ENCODE data around the gene HDAC4.

The HDAC4 gene

GRCh38 chr2:239275044-239275685, 125.7 kb downstream of the HDAC4 start:
- Histone ChIP-seq H3K36me3 (ENCODE audit: control insufficient read depth, insufficient read depth, low read length, severe bottlenecking) (no peaks in the 10 kb centered on the region), H3K4me3 (ENCODE audit: low read length) (peak overlapping the region; percentile 59), H3K9me3 (ENCODE audit: control insufficient read depth, low read length) (no peaks in the 10 kb centered on the region), H3K4me1 (ENCODE audit: control insufficient read depth, insufficient read depth, low read length) (peaks cover 71% of the 10 kb centered on the region), H3K9ac (ENCODE audit: low read length) (peak overlapping the region; percentile 78), H3K27me3 (replicated peaks; ENCODE audit: control insufficient read depth, insufficient read depth, low read length) (no peaks in the 10 kb centered on the region)
- peak; percentile 97 for DNase-seq (ENCODE audit: low read depth)

GRCh38 chr2:239274391-239275043, 126.3 kb downstream of the HDAC4 start:
- no peaks in the 10 kb centered on the region for H3K27me3 ChIP-seq (replicated peaks; ENCODE audit: control insufficient read depth, insufficient read depth, low read length)
- no peaks in the 10 kb centered on the region for H3K9me3 ChIP-seq (ENCODE audit: control insufficient read depth, low read length)
- peak overlapping the region; percentile 78 for H3K9ac ChIP-seq (ENCODE audit: low read length)
- DNase-seq (ENCODE audit: low read depth), result peak; percentile 69
- H3K4me3 ChIP-seq (ENCODE audit: low read length), result peak overlapping the region; percentile 59
- peaks cover 65% of the 10 kb centered on the region for H3K4me1 ChIP-seq (ENCODE audit: control insufficient read depth, insufficient read depth, low read length)
- H3K36me3 ChIP-seq (ENCODE audit: control insufficient read depth, insufficient read depth, low read length, severe bottlenecking), result no peaks in the 10 kb centered on the region

- H3K9ac ChIP-seq (ENCODE audit: low read length), result peak overlapping the region; percentile 78
- H3K9me3 ChIP-seq (ENCODE audit: control insufficient read depth, low read length), result no peaks in the 10 kb centered on the region
- no peaks in the 10 kb centered on the region for H3K36me3 ChIP-seq (ENCODE audit: control insufficient read depth, insufficient read depth, low read length, severe bottlenecking)
- H3K4me3 ChIP-seq (ENCODE audit: low read length), result peak overlapping the region; percentile 59
- peaks cover 55% of the 10 kb centered on the region for H3K4me1 ChIP-seq (ENCODE audit: control insufficient read depth, insufficient read depth, low read length)
- no peaks in the 10 kb centered on the region for H3K27me3 ChIP-seq (replicated peaks; ENCODE audit: control insufficient read depth, insufficient read depth, low read length)
- DNase-seq (ENCODE audit: low read depth), result no peak
These were observed 127.3 kb downstream of the HDAC4 start for GRCh38 chr2:239273280-239274234.

- Histone ChIP-seq H3K9ac (ENCODE audit: low read length) (no peak overlapping the region), H3K36me3 (ENCODE audit: control insufficient read depth, insufficient read depth, low read length, severe bottlenecking) (no peaks in the 10 kb centered on the region), H3K27me3 (replicated peaks; ENCODE audit: control insufficient read depth, insufficient read depth, low read length) (no peaks in the 10 kb centered on the region), H3K4me3 (ENCODE audit: low read length) (no peak overlapping the region), H3K9me3 (ENCODE audit: control insufficient read depth, low read length) (no peaks in the 10 kb centered on the region), H3K4me1 (ENCODE audit: control insufficient read depth, insufficient read depth, low read length) (peaks cover 56% of the 10 kb centered on the region)
- DNase-seq (ENCODE audit: low read depth), result no peak
These were observed 128.2 kb downstream of the HDAC4 start for GRCh38 chr2:239272626-239273025.

GRCh38 chr2:239271882-239272281, 128.9 kb downstream of the HDAC4 start:
- Histone ChIP-seq H3K4me1 (ENCODE audit: control insufficient read depth, insufficient read depth, low read length) (peaks cover 64% of the 10 kb centered on the region), H3K4me3 (ENCODE audit: low read length) (no peak overlapping the region), H3K9ac (ENCODE audit: low read length) (no peak overlapping the region), H3K9me3 (ENCODE audit: control insufficient read depth, low read length) (no peaks in the 10 kb centered on the region), H3K36me3 (ENCODE audit: control insufficient read depth, insufficient read depth, low read length, severe bottlenecking) (no peaks in the 10 kb centered on the region), H3K27me3 (replicated peaks; ENCODE audit: control insufficient read depth, insufficient read depth, low read length) (no peaks in the 10 kb centered on the region)
- DNase-seq (ENCODE audit: low read depth), result peak; percentile 67

- peaks cover 61% of the 10 kb centered on the region for H3K4me1 ChIP-seq (ENCODE audit: control insufficient read depth, insufficient read depth, low read length)
- H3K9ac ChIP-seq (ENCODE audit: low read length), result no peak overlapping the region
- H3K36me3 ChIP-seq (ENCODE audit: control insufficient read depth, insufficient read depth, low read length, severe bottlenecking), result no peaks in the 10 kb centered on the region
- no peaks in the 10 kb centered on the region for H3K9me3 ChIP-seq (ENCODE audit: control insufficient read depth, low read length)
- H3K27me3 ChIP-seq (replicated peaks; ENCODE audit: control insufficient read depth, insufficient read depth, low read length), result no peaks in the 10 kb centered on the region
- no peak overlapping the region for H3K4me3 ChIP-seq (ENCODE audit: low read length)
- DNase-seq (ENCODE audit: low read depth), result no peak
These were observed 129.3 kb downstream of the HDAC4 start for GRCh38 chr2:239271471-239271870.

- no peak for DNase-seq (ENCODE audit: low read depth)
- Histone ChIP-seq H3K9ac (ENCODE audit: low read length) (no peak overlapping the region), H3K4me1 (ENCODE audit: control insufficient read depth, insufficient read depth, low read length) (peaks cover 55% of the 10 kb centered on the region), H3K9me3 (ENCODE audit: control insufficient read depth, low read length) (no peaks in the 10 kb centered on the region), H3K36me3 (ENCODE audit: control insufficient read depth, insufficient read depth, low read length, severe bottlenecking) (no peaks in the 10 kb centered on the region), H3K27me3 (replicated peaks; ENCODE audit: control insufficient read depth, insufficient read depth, low read length) (no peaks in the 10 kb centered on the region), H3K4me3 (ENCODE audit: low read length) (no peak overlapping the region)
These were observed 130.9 kb downstream of the HDAC4 start for GRCh38 chr2:239269916-239270315.

GRCh38 chr2:239269173-239269885, 131.5 kb downstream of the HDAC4 start:
- H3K9me3 ChIP-seq (ENCODE audit: control insufficient read depth, low read length), result no peaks in the 10 kb centered on the region
- peaks cover 55% of the 10 kb centered on the region for H3K4me1 ChIP-seq (ENCODE audit: control insufficient read depth, insufficient read depth, low read length)
- no peak overlapping the region for H3K9ac ChIP-seq (ENCODE audit: low read length)
- no peaks in the 10 kb centered on the region for H3K27me3 ChIP-seq (replicated peaks; ENCODE audit: control insufficient read depth, insufficient read depth, low read length)
- no peak for DNase-seq (ENCODE audit: low read depth)
- H3K4me3 ChIP-seq (ENCODE audit: low read length), result no peak overlapping the region
- no peaks in the 10 kb centered on the region for H3K36me3 ChIP-seq (ENCODE audit: control insufficient read depth, insufficient read depth, low read length, severe bottlenecking)

GRCh38 chr2:239268549-239268948, 132.3 kb downstream of the HDAC4 start:
- Histone ChIP-seq H3K9ac (ENCODE audit: low read length) (no peak overlapping the region), H3K36me3 (ENCODE audit: control insufficient read depth, insufficient read depth, low read length, severe bottlenecking) (no peaks in the 10 kb centered on the region), H3K27me3 (replicated peaks; ENCODE audit: control insufficient read depth, insufficient read depth, low read length) (no peaks in the 10 kb centered on the region), H3K4me1 (ENCODE audit: control insufficient read depth, insufficient read depth, low read length) (peaks cover 55% of the 10 kb centered on the region), H3K9me3 (ENCODE audit: control insufficient read depth, low read length) (no peaks in the 10 kb centered on the region), H3K4me3 (ENCODE audit: low read length) (no peak overlapping the region)
- no peak for DNase-seq (ENCODE audit: low read depth)

- no peaks in the 10 kb centered on the region for H3K9me3 ChIP-seq (ENCODE audit: control insufficient read depth, low read length)
These were observed 132.7 kb downstream of the HDAC4 start for GRCh38 chr2:239268082-239268481.

More at GRCh38 chr2:239268082-239268481, 132.7 kb downstream of the HDAC4 start:
- no peak for DNase-seq (ENCODE audit: low read depth)
- Histone ChIP-seq H3K4me3 (ENCODE audit: low read length) (no peak overlapping the region), H3K9ac (ENCODE audit: low read length) (no peak overlapping the region), H3K36me3 (ENCODE audit: control insufficient read depth, insufficient read depth, low read length, severe bottlenecking) (no peaks in the 10 kb centered on the region), H3K4me1 (ENCODE audit: control insufficient read depth, insufficient read depth, low read length) (peaks cover 54% of the 10 kb centered on the region), H3K27me3 (replicated peaks; ENCODE audit: control insufficient read depth, insufficient read depth, low read length) (no peaks in the 10 kb centered on the region)

Measured in adipocyte (in vitro differentiated cells).